Tibial nerve (tissue), 4 donors: Measurements from ENCODE around the gene LELP1. TPM values are rescaled to one million over a fixed set of nuclear protein-coding genes. Genes with fewer than 3 reads are reported as not detected.

Experiments used
- DNase-seq, 2 donors: peaks; one replicate each; pipeline ENCODE4 v3.0.0-alpha.2; 2019; ENCODE audit warnings: low spot score in 2 of 2
- H3K27ac ChIP-seq, 4 donors: fragments of 200-600 bp; sonication (generic) in 3 of 4; one replicate each; pipeline ENCODE4 v1.5.1; 2017 to 2019; ENCODE audit warnings: mild to moderate bottlenecking in 1 of 4
- H3K27me3 ChIP-seq, 2 donors: fragments of 200-600 bp; sonication (generic) in 1 of 2; one replicate each; pipeline versions ENCODE4 v1.5.1 to v1.6.0; 2017 to 2019
- H3K36me3 ChIP-seq, 3 donors: fragments of 200-600 bp; sonication (generic); one replicate each; pipeline ENCODE4 v1.5.1; 2018 to 2019
- H3K4me1 ChIP-seq, 4 donors: fragments of 200-600 bp; sonication (generic) in 3 of 4; one replicate each; pipeline ENCODE4 v1.5.1; 2017 to 2019
- H3K4me3 ChIP-seq, 4 donors: fragments of 200-600 bp; sonication (generic) in 3 of 4; one replicate each; pipeline ENCODE4 v1.5.1; 2017 to 2019; ENCODE audit warnings: mild to moderate bottlenecking in 1 of 4, moderate library complexity in 1 of 4
- H3K9me3 ChIP-seq, 4 donors: fragments of 200-600 bp; sonication (generic) in 3 of 4; one replicate each; pipeline ENCODE4 v1.5.1; 2017 to 2019
- EP300 ChIP-seq, 2 donors: sonication (generic); formaldehyde crosslinking; IDR thresholded peaks; one replicate each; pipeline ENCODE4 v1.6.1; 2017; ENCODE audit warnings: antibody characterized with exemption in 2 of 2, mild to moderate bottlenecking in 1 of 2
- POLR2A ChIP-seq, 2 donors: fragments of 450-650 bp; IDR thresholded peaks; one replicate each; pipeline ENCODE4 v1.6.1; 2017; ENCODE audit warnings: antibody characterized with exemption in 2 of 2, mild to moderate bottlenecking in 2 of 2, moderate library complexity in 2 of 2
- WGBS, 2 donors: methylation state at CpG; one replicate each; pipeline ENCODE4 v1.1.5; 2018; 5-methylcytosine and 5-hydroxymethylcytosine counted together
- total RNA-seq, 4 donors: library from RNA; depleted of rRNA; stranded (reverse); fragments of >200 nt; gene quantifications; one replicate each; pipeline ENCODE4 v1.1.0, GENCODE V29; 2016
- TF ChIP-seq, protein P1 (sequence below), 5 experiments: fragments of 200-600 bp in 3 of 5; fragments of 450-650 bp in 2 of 5; sonication (generic) in 3 of 5; IDR thresholded peaks; one replicate each; pipeline ENCODE4 v1.5.1; 2016 to 2019; ENCODE audit warnings: antibody characterized with exemption in 5 of 5, mild to moderate bottlenecking in 3 of 5, moderate library complexity in 2 of 5

The LELP1 gene
- total RNA-seq: not detected

- TF ChIP-seq, protein P1, sequence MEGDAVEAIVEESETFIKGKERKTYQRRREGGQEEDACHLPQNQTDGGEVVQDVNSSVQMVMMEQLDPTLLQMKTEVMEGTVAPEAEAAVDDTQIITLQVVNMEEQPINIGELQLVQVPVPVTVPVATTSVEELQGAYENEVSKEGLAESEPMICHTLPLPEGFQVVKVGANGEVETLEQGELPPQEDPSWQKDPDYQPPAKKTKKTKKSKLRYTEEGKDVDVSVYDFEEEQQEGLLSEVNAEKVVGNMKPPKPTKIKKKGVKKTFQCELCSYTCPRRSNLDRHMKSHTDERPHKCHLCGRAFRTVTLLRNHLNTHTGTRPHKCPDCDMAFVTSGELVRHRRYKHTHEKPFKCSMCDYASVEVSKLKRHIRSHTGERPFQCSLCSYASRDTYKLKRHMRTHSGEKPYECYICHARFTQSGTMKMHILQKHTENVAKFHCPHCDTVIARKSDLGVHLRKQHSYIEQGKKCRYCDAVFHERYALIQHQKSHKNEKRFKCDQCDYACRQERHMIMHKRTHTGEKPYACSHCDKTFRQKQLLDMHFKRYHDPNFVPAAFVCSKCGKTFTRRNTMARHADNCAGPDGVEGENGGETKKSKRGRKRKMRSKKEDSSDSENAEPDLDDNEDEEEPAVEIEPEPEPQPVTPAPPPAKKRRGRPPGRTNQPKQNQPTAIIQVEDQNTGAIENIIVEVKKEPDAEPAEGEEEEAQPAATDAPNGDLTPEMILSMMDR (IDR thresholded peaks at IDR 0.05): no peak
- TF ChIP-seq POLR2A (IDR thresholded peaks at IDR 0.05) (no peak), EP300 (IDR thresholded peaks at IDR 0.05) (no peak)
- 40 to 71% methylated on average over 1 of the region's 1 CpG for WGBS, 2 donors
- Histone ChIP-seq H3K27ac (no peak within 1 kb of the TSS), H3K27me3 (no peaks in the 10 kb centered on the region), H3K4me1 (no peaks in the 10 kb centered on the region), H3K4me3 (no peak within 1 kb of the TSS), H3K36me3 (no peaks in the 10 kb centered on the region), H3K9me3 (no peaks in the 10 kb centered on the region)
- no peak for DNase-seq
Measured at GRCh38 chr1:153203130-153203529, at the start of gene LELP1. Gene LELP1 (plus strand): TSS chr1:153203430. CDS start chr1:153204708, 1,278 bp downstream.

DNA sequence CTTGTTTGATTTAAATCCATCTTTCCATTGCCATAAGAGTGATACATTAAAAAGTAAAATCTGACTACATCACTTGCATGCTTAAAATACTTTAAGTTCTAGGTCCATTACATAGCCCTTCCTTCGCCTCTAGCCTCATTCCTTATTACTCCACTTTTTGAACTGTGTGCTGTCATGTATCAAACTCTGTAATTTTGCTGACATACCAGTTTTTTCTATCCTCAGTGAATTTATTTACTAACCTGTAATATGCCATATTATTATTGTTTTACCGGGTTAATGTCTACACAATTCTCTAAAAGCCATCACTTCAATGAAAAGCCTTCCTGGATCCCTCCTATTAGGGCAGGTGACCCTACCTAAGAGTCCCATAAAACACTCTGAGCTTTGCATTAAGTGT lies 47.7 kb upstream of the LELP1 start:
- no peak for TF ChIP-seq EP300 (IDR thresholded peaks at IDR 0.05)
- TF ChIP-seq, protein P1 (IDR thresholded peaks at IDR 0.05): no peak
- TF ChIP-seq POLR2A (IDR thresholded peaks at IDR 0.05): no peak
- 90 to 93% methylated on average over 2 of the region's 2 CpGs for WGBS, 2 donors
- no peak for DNase-seq
- no peaks in the 10 kb centered on the region for H3K4me1 ChIP-seq
- no peak overlapping the region for H3K4me3 ChIP-seq
- H3K9me3 ChIP-seq: peaks cover 0 to 25% (median 0%) of the 10 kb centered on the region in 4 donors
- no peaks in the 10 kb centered on the region for H3K36me3 ChIP-seq
- no peak overlapping the region for H3K27ac ChIP-seq
- no peaks in the 10 kb centered on the region for H3K27me3 ChIP-seq

DNA sequence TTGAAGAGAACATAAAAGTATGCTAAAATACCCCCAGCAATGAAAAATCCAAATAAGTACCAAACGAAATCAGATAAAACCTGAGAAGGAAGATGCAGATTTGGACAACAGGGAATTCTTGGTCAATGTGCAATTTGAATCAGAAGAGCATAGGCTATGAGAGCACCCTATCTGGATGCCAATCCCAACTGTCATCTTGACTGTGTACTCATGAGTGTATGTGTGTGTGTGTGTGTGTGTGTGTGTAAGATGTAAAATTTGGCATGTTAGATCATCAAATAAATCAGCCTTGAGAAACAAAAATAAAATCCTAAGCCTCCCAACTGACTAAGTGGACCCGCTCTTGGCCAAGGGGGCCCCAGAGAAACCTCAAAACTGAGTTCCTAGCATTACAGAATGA lies 34.5 kb upstream of the LELP1 start:
- no peak for TF ChIP-seq EP300 (IDR thresholded peaks at IDR 0.05)
- TF ChIP-seq, protein P1 (IDR thresholded peaks at IDR 0.05): no peak
- TF ChIP-seq POLR2A (IDR thresholded peaks at IDR 0.05): no peak
- no peak for DNase-seq
- Histone ChIP-seq H3K36me3 (no peaks in the 10 kb centered on the region), H3K4me3 (no peak overlapping the region), H3K4me1 (no peaks in the 10 kb centered on the region), H3K9me3 (no peaks in the 10 kb centered on the region), H3K27me3 (no peaks in the 10 kb centered on the region), H3K27ac (no peak overlapping the region)
- 67 to 77% methylated on average over 2 of the region's 2 CpGs for WGBS, 2 donors

- Histone ChIP-seq H3K36me3 (no peaks in the 10 kb centered on the region), H3K9me3 (peaks cover 0 to 2% (median 0%) of the 10 kb centered on the region in 4 donors), H3K27me3 (no peaks in the 10 kb centered on the region), H3K27ac (no peak overlapping the region), H3K4me1 (no peaks in the 10 kb centered on the region), H3K4me3 (no peak overlapping the region)
- TF ChIP-seq EP300 (IDR thresholded peaks at IDR 0.05) (no peak), POLR2A (IDR thresholded peaks at IDR 0.05) (no peak)
- TF ChIP-seq, protein P1 (IDR thresholded peaks at IDR 0.05): no peak
- DNase-seq: no peak
Measured at GRCh38 chr1:153174624-153175023, 28.6 kb upstream of the LELP1 start.

GRCh38 chr1:153178922-153179321 lies 24.3 kb upstream of the LELP1 start:
- Histone ChIP-seq H3K27me3 (no peaks in the 10 kb centered on the region), H3K27ac (no peak overlapping the region), H3K4me1 (no peaks in the 10 kb centered on the region), H3K4me3 (no peak overlapping the region), H3K36me3 (no peaks in the 10 kb centered on the region), H3K9me3 (peaks cover 0 to 18% (median 0%) of the 10 kb centered on the region in 4 donors)
- no peak for DNase-seq
- TF ChIP-seq, protein P1 (IDR thresholded peaks at IDR 0.05): no peak
- no peak for TF ChIP-seq EP300 (IDR thresholded peaks at IDR 0.05)
